Endothelial cell of umbilical vein (primary cell): ENCODE measurements around the gene TPRG1L. TPM values are rescaled to one million over a fixed set of nuclear protein-coding genes. Genes with fewer than 3 reads are reported as not detected.

Experiments
- BruUV-seq: library from RNA; stranded (reverse); fragments of 400-500 nt; replicated peaks from 2 replicates; lab custom pipeline; 2021; lab: Mats Ljungman, UMichigan
- CTCF ChIA-PET: fragments of 300-600, 350-600 bp; sonication (Branson Sonifier 250); formaldehyde crosslinking; loops from one replicate; lab custom pipeline; 2021; ENCODE audit warnings: antibody characterized with exemption, inconsistent platforms; lab: Charles Lee
- POLR2A ChIA-PET: fragments of 300-600, 350-600 bp; sonication (Branson Sonifier 250); formaldehyde crosslinking; loops from one replicate; lab custom pipeline; 2021; ENCODE audit warnings: antibody characterized with exemption, inconsistent platforms; lab: Charles Lee
- DNase-seq: peaks from one replicate; pipeline ENCODE4 v3.0.0-alpha.2; 2011; ENCODE audit warnings: low read depth, low spot score
- FAIRE-seq: peaks from 2 replicates; lab custom pipeline; 2011; peaks lifted over from hg19 to GRCh38; lab: Jason Lieb, UNC
- H2AFZ ChIP-seq: 2 replicates; pipeline ENCODE4 v1.6.0; 2012; ENCODE audit warnings: low read depth, low read length, control low read depth, inconsistent platforms
- H3K27ac ChIP-seq: 2 replicates; pipeline ENCODE4 v1.5.1; 2011; ENCODE audit warnings: low read depth, mild to moderate bottlenecking, control low read depth, low read length, moderate library complexity; ENCODE audit not compliant: insufficient read depth
- H3K27me3 ChIP-seq, 2 experiments: 2 replicates each; pipeline versions ENCODE4 v1.6.0 to v1.6.1; 2011; ENCODE audit warnings: low read length in 2 of 2, mixed read lengths in 1 of 2; ENCODE audit not compliant: control insufficient read depth in 2 of 2, insufficient read depth in 2 of 2
- H3K36me3 ChIP-seq, 2 experiments: 2 replicates in 1 of 2; 3 replicates in 1 of 2; pipeline ENCODE4 v1.5.1; 2011; ENCODE audit warnings: low read length in 2 of 2, mild to moderate bottlenecking in 1 of 2, moderate library complexity in 1 of 2; ENCODE audit not compliant: control insufficient read depth in 2 of 2, insufficient read depth in 2 of 2; ENCODE audit errors: extremely low read depth in 1 of 2
- H3K4me1 ChIP-seq: 3 replicates; pipeline ENCODE4 v1.5.1; 2011; ENCODE audit warnings: mild to moderate bottlenecking, low read length; ENCODE audit not compliant: control insufficient read depth, insufficient read depth; ENCODE audit errors: extremely low read depth
- H3K4me2 ChIP-seq: 2 replicates; pipeline ENCODE4 v1.6.1; 2011; ENCODE audit warnings: low read length, control low read depth, mixed read lengths; ENCODE audit not compliant: insufficient read depth
- H3K4me3 ChIP-seq, 3 experiments: fragments of 200-600 bp in 1 of 3; sonication (generic), shearing (Covaris generic) in 1 of 3; replicated peaks in 1 of 3; 2 replicates each; pipeline ENCODE4 v1.5.1; 2011 to 2016; ENCODE audit warnings: control low read depth in 3 of 3, low read length in 3 of 3, mild to moderate bottlenecking in 2 of 3, inconsistent platforms in 1 of 3, low read depth in 1 of 3, moderate library complexity in 1 of 3; ENCODE audit not compliant: insufficient read depth in 1 of 3
- H3K79me2 ChIP-seq: 2 replicates; pipeline ENCODE4 v1.6.0; 2012; ENCODE audit warnings: low read length, inconsistent platforms; ENCODE audit not compliant: control insufficient read depth, insufficient read depth
- H3K9ac ChIP-seq: replicated peaks from 2 replicates; pipeline ENCODE3; 2011; ENCODE audit warnings: low read length, control low read depth; ENCODE audit not compliant: insufficient read depth; ENCODE audit errors: extremely low read depth
- H3K9me1 ChIP-seq: replicated peaks from 3 replicates; pipeline ENCODE4 v1.6.0; 2011; ENCODE audit warnings: mild to moderate bottlenecking, low read length; ENCODE audit not compliant: control insufficient read depth, insufficient read depth; ENCODE audit errors: extremely low read depth
- H3K9me3 ChIP-seq: replicated peaks from 2 replicates; pipeline ENCODE4 v1.5.1; 2012; ENCODE audit warnings: low read length, inconsistent platforms; ENCODE audit not compliant: control insufficient read depth, insufficient read depth
- H4K20me1 ChIP-seq: replicated peaks from 2 replicates; pipeline ENCODE3; 2011; ENCODE audit warnings: mild to moderate bottlenecking, low read length; ENCODE audit not compliant: control insufficient read depth, insufficient read depth; ENCODE audit errors: extremely low read depth
- dilution Hi-C: fragments of 300-500 bp; cut with MboI; formaldehyde crosslinking; loops from one replicate; pipeline ENCODE4 v1.15.0; 2019; ENCODE audit warnings: low sequenced_read_pairs; ENCODE audit not compliant: extremely low pct_ligation_motif_present
- intact Hi-C: fragments of 100-400 bp; cut with micrococcal nuclease; formaldehyde crosslinking; loops from one replicate; pipeline ENCODE4 v1.10.0; 2022
- polyA plus RNA-seq, 4 experiments: library from polyadenylated mRNA; depleted of rRNA in 3 of 4; stranded (reverse) in 3 of 4; unstranded in 1 of 4; fragments of >200 nt; gene quantifications; 2 replicates each; pipeline versions ENCODE4 v1.2.1 to v1.2.3, GENCODE V29; 2011 to 2012; ENCODE audit warnings: missing spikeins in 1 of 4
- total RNA-seq: library from RNA; stranded (reverse); gene quantifications from 2 replicates; pipeline ENCODE4 v1.2.3, GENCODE V29; 2021
- TF ChIP-seq, protein P1 (sequence below): IDR thresholded peaks from 2 replicates; pipeline ENCODE4 v1.6.1; 2011; ENCODE audit not compliant: insufficient read depth, insufficient read length
- TF ChIP-seq, protein P2 (sequence below), 2 donors: IDR thresholded peaks; 1 replicate in 1 of 2; 2 replicates in 1 of 2; pipeline ENCODE4 v1.5.1; 2011; ENCODE audit warnings: low read length in 2 of 2, mild to moderate bottlenecking in 2 of 2, moderate library complexity in 2 of 2, control low read depth in 1 of 2, inconsistent platforms in 1 of 2, low read depth in 1 of 2; ENCODE audit not compliant: insufficient read depth in 1 of 2; ENCODE audit errors: extremely low read depth in 1 of 2

Gene TPRG1L
- total and polyA plus RNA-seq, 2 donors (not counting 3 experiments of a cell fraction or from before 2014, with no cell fraction given): 52.3 to 53.8 TPM

DNA sequence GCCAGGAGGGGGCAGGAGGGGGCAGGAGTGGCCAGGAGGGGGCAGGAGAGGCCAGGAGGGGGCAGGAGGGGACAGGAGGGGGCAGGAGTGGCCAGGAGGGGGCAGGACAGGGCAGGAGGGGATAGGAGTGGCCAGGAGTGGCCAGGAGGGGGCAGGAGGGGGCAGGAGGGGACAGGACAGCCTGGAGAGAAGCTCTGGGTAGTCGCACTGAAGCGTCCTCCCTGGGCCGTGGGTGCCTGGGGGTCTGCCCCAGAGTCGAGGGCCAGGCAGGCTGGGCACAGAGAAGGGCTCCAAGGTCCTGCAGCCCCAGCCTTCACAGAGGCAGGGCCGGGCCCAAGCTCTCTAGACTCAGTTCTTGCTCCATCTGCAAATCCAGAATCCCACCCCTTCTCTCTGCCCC, 36.4 kb upstream of the TPRG1L start:
- no TSS peak for BruUV-seq

More for the DNA sequence above, 36.4 kb upstream of the TPRG1L start:
- H3K9me3 ChIP-seq: no peaks in the 10 kb centered on the region
- H3K4me2 ChIP-seq: no peak overlapping the region
- H4K20me1 ChIP-seq: no peaks in the 10 kb centered on the region
- intact Hi-C loops (loop anchor here (2.0 kb wide), 1 partner anchor 62 kb away; the partner anchor contains the start of gene WRAP73), dilution Hi-C loops (no loop called here)
- H3K36me3 ChIP-seq: no peaks in the 10 kb centered on the region
- FAIRE-seq (no peak), DNase-seq (no peak)
- no peaks in the 10 kb centered on the region for H3K27me3 ChIP-seq
- H3K27ac ChIP-seq: no peak overlapping the region
- H3K4me3 ChIP-seq: no peak overlapping the region
- peaks cover 14% of the 10 kb centered on the region for H3K4me1 ChIP-seq
- CTCF ChIA-PET: interaction anchor here (0.6 to 6.2 kb wide), 10 partner anchors 11 to 136 kb away, joined by 3 to 139 read pairs (median 5); no protein-coding TSS in a partner anchor
- H3K9me1 ChIP-seq: no peaks in the 10 kb centered on the region
- POLR2A ChIA-PET: no interaction called here
- H2AFZ ChIP-seq: no peak overlapping the region
- no peaks in the 10 kb centered on the region for H3K79me2 ChIP-seq
- no peak overlapping the region for H3K9ac ChIP-seq
- TF ChIP-seq, protein P1, sequence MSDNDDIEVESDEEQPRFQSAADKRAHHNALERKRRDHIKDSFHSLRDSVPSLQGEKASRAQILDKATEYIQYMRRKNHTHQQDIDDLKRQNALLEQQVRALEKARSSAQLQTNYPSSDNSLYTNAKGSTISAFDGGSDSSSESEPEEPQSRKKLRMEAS: no peak
- TF ChIP-seq, protein P2, sequence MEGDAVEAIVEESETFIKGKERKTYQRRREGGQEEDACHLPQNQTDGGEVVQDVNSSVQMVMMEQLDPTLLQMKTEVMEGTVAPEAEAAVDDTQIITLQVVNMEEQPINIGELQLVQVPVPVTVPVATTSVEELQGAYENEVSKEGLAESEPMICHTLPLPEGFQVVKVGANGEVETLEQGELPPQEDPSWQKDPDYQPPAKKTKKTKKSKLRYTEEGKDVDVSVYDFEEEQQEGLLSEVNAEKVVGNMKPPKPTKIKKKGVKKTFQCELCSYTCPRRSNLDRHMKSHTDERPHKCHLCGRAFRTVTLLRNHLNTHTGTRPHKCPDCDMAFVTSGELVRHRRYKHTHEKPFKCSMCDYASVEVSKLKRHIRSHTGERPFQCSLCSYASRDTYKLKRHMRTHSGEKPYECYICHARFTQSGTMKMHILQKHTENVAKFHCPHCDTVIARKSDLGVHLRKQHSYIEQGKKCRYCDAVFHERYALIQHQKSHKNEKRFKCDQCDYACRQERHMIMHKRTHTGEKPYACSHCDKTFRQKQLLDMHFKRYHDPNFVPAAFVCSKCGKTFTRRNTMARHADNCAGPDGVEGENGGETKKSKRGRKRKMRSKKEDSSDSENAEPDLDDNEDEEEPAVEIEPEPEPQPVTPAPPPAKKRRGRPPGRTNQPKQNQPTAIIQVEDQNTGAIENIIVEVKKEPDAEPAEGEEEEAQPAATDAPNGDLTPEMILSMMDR (IDR thresholded peaks at IDR 0.05; ENCODE audit: extremely low read depth in 1 of 2, insufficient read depth in 1 of 2, low read depth in 1 of 2, low read length in 2 of 2): peak in 1 of 2 donors; percentile 27
